HepG2 (cell line): ENCODE measurements around the gene KRT17. TPM values are rescaled to one million over a fixed set of nuclear protein-coding genes. Genes with fewer than 3 reads are reported as not detected.

ENCODE experiments used
- CHD4 ChIP-seq: fragments of 200-600 bp; sonication (generic); IDR thresholded peaks from 2 replicates; pipeline ENCODE4 v1.7.0; 2017; ENCODE audit warnings: mild to moderate bottlenecking, low read length, borderline replicate concordance
- FOXK1 ChIP-seq: sonication (generic); formaldehyde crosslinking; IDR thresholded peaks from 2 replicates; pipeline ENCODE4 v1.4.0; 2020; ENCODE audit warnings: low read depth, missing genetic modification reagents, borderline replicate concordance
- HDAC2 ChIP-seq: sonication (generic); formaldehyde crosslinking; IDR thresholded peaks from 2 replicates; pipeline ENCODE4 v1.4.0; 2020; ENCODE audit warnings: missing genetic modification reagents
- HNRNPLL ChIP-seq: fragments of 200-400 bp; formaldehyde crosslinking; IDR thresholded peaks from 2 replicates; pipeline ENCODE4 v1.6.1; 2017; ENCODE audit warnings: mild to moderate bottlenecking, low read depth, low read length; ENCODE audit not compliant: poor library complexity, severe bottlenecking
- KAT7 ChIP-seq: IDR thresholded peaks from 2 replicates; pipeline ENCODE4 v1.6.1; 2018; ENCODE audit warnings: borderline replicate concordance, missing compliant biosample characterization
- KLF13 ChIP-seq: sonication (generic); formaldehyde crosslinking; IDR thresholded peaks from 2 replicates; pipeline ENCODE4 v1.4.0; 2020; ENCODE audit warnings: mild to moderate bottlenecking, missing genetic modification reagents
- MAFG ChIP-seq: sonication (generic); formaldehyde crosslinking; IDR thresholded peaks from 2 replicates; pipeline ENCODE4 v1.5.1; 2020; ENCODE audit warnings: mild to moderate bottlenecking, missing genetic modification reagents
- MTA1 ChIP-seq: sonication (generic); formaldehyde crosslinking; IDR thresholded peaks from 2 replicates; pipeline ENCODE4 v1.4.0; 2020; ENCODE audit warnings: missing genetic modification reagents, mild to moderate bottlenecking, borderline replicate concordance
- PITX1 ChIP-seq: sonication (generic); formaldehyde crosslinking; IDR thresholded peaks from 2 replicates; pipeline ENCODE4 v1.5.1; 2020; ENCODE audit warnings: mild to moderate bottlenecking, missing genetic modification reagents
- RAD21 ChIP-seq: fragments of 450-650 bp; formaldehyde crosslinking; IDR thresholded peaks from 2 replicates; pipeline ENCODE4 v1.5.0; 2020; ENCODE audit warnings: mild to moderate bottlenecking
- REXO4 ChIP-seq: sonication (generic); formaldehyde crosslinking; IDR thresholded peaks from 2 replicates; pipeline ENCODE4 v1.8.0; 2022; ENCODE audit warnings: missing genetic modification reagents, mild to moderate bottlenecking, borderline replicate concordance
- ZNF451 ChIP-seq: sonication (generic); formaldehyde crosslinking; IDR thresholded peaks from 2 replicates; pipeline ENCODE4 v1.5.0; 2020; ENCODE audit warnings: mild to moderate bottlenecking, missing genetic modification reagents
- ZNF766 ChIP-seq: sonication (generic); formaldehyde crosslinking; IDR thresholded peaks from 2 replicates; pipeline ENCODE4 v1.5.0; 2020; ENCODE audit warnings: missing genetic modification reagents, borderline replicate concordance
- ZNF775 ChIP-seq: sonication (generic); formaldehyde crosslinking; IDR thresholded peaks from 2 replicates; pipeline ENCODE4 v1.4.0; 2020; ENCODE audit warnings: missing genetic modification reagents, mild to moderate bottlenecking, moderate library complexity, borderline replicate concordance
- ZNF850 ChIP-seq: sonication (generic); formaldehyde crosslinking; conservative IDR thresholded peaks from 2 replicates; pipeline ENCODE4 v1.9.0; 2021; ENCODE audit warnings: mild to moderate bottlenecking, missing genetic modification reagents
- polyA plus RNA-seq, 8 experiments: library from polyadenylated mRNA; depleted of rRNA in 3 of 8; stranded (reverse) in 7 of 8; unstranded in 1 of 8; fragments of >200 nt; fragmentation: Illumina TruSeq in 4 of 8; extraction: Trizol in 4 of 8; gene quantifications; 2 replicates each; pipeline versions ENCODE4 v1.2.1 to v1.2.3, GENCODE V29; 2011 to 2016; ENCODE audit warnings: low read depth in 4 of 8, missing spikeins in 1 of 8, mixed read lengths in 1 of 8; ENCODE audit not compliant: insufficient read depth in 1 of 8
- total RNA-seq, 5 experiments: library from RNA; depleted of rRNA; stranded (reverse); fragments of >200 nt; fragmentation: Illumina TruSeq; extraction: Trizol; gene quantifications; 2 replicates each; pipeline ENCODE4 v1.2.3, GENCODE V29; 2016; ENCODE audit warnings: low read depth in 1 of 5
- TF ChIP-seq, protein P1 (sequence below): fragments of 450-650 bp; IDR thresholded peaks from 2 replicates; pipeline ENCODE4 v1.6.1; 2017
- TF ChIP-seq, protein P2 (sequence below): sonication (generic); formaldehyde crosslinking; IDR thresholded peaks from 2 replicates; pipeline ENCODE4 v1.4.0; 2020; ENCODE audit warnings: missing genetic modification reagents, borderline replicate concordance
- TF ChIP-seq, protein P3 (sequence below): sonication (generic); formaldehyde crosslinking; IDR thresholded peaks from 2 replicates; pipeline ENCODE4 v1.4.0; 2020; ENCODE audit warnings: missing genetic modification reagents
- TF ChIP-seq, protein P4 (sequence below): sonication (generic); formaldehyde crosslinking; IDR thresholded peaks from 2 replicates; pipeline ENCODE4 v1.5.1; 2020; ENCODE audit warnings: mild to moderate bottlenecking, moderate library complexity, missing genetic modification reagents

The KRT17 gene
- total and polyA plus RNA-seq, 2 of the 13 experiments (the other 11 are each of a cell fraction or from before 2014, with no cell fraction given): 0.38 to 0.82 TPM

DNA sequence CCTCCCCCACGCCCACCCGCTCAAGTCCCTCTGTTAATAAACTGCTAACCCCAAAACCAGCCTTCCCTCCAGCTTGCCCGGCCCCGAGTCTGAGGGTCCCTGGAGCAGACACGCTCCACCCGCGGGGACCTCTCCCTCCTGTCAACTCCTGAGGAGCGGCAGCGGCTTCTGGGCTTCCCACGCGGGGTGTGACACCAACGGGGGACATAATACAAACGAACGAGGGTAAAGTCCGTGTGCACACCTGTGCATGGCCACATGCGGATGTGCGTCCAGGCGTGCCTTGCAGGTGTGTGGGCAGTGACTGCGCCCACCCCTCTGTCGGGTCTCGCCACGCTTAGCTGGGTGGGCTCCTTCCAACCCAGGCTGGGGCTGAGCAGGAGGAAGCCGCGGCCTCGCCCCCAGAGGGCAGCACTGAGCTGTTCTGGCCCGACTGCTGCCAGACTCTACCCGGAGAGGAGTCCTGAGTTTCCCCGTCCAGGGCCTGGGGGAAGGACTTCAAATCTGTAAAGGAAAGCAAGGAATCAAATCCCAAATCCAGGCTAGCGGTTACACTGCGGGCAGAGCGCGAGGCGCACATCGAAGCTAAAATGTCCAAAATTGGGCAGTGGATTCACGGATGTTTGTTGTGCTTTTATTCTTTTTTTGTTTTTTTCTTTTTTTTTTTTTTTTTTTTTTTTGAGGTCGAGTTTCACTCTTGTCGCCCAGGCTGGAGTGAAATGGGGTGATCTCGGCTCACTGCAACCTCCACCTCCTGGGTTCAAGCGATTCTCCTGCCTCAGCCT lies 24.2 kb upstream of the KRT17 start (continued):
- TF ChIP-seq HNRNPLL: peak; percentile 11
- 0 out of 2 replicates have a peak, but pooled peaks have one; percentile 28 for TF ChIP-seq MAFG (CRISPR knock-in tag)
- TF ChIP-seq CHD4: no peak
- TF ChIP-seq, protein P1, sequence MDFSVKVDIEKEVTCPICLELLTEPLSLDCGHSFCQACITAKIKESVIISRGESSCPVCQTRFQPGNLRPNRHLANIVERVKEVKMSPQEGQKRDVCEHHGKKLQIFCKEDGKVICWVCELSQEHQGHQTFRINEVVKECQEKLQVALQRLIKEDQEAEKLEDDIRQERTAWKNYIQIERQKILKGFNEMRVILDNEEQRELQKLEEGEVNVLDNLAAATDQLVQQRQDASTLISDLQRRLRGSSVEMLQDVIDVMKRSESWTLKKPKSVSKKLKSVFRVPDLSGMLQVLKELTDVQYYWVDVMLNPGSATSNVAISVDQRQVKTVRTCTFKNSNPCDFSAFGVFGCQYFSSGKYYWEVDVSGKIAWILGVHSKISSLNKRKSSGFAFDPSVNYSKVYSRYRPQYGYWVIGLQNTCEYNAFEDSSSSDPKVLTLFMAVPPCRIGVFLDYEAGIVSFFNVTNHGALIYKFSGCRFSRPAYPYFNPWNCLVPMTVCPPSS: no peak
- TF ChIP-seq ZNF850 (CRISPR knock-in tag): no peak
- TF ChIP-seq, protein P2, sequence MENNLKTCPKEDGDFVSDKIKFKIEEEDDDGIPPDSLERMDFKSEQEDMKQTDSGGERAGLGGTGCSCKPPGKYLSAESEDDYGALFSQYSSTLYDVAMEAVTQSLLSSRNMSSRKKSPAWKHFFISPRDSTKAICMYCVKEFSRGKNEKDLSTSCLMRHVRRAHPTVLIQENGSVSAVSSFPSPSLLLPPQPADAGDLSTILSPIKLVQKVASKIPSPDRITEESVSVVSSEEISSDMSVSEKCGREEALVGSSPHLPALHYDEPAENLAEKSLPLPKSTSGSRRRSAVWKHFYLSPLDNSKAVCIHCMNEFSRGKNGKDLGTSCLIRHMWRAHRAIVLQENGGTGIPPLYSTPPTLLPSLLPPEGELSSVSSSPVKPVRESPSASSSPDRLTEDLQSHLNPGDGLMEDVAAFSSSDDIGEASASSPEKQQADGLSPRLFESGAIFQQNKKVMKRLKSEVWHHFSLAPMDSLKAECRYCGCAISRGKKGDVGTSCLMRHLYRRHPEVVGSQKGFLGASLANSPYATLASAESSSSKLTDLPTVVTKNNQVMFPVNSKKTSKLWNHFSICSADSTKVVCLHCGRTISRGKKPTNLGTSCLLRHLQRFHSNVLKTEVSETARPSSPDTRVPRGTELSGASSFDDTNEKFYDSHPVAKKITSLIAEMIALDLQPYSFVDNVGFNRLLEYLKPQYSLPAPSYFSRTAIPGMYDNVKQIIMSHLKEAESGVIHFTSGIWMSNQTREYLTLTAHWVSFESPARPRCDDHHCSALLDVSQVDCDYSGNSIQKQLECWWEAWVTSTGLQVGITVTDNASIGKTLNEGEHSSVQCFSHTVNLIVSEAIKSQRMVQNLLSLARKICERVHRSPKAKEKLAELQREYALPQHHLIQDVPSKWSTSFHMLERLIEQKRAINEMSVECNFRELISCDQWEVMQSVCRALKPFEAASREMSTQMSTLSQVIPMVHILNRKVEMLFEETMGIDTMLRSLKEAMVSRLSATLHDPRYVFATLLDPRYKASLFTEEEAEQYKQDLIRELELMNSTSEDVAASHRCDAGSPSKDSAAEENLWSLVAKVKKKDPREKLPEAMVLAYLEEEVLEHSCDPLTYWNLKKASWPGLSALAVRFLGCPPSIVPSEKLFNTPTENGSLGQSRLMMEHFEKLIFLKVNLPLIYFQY (CRISPR knock-in tag): 0 out of 2 replicates have a peak, but pooled peaks have one; percentile 41
- TF ChIP-seq PITX1 (CRISPR knock-in tag): no peak
- TF ChIP-seq, protein P3, sequence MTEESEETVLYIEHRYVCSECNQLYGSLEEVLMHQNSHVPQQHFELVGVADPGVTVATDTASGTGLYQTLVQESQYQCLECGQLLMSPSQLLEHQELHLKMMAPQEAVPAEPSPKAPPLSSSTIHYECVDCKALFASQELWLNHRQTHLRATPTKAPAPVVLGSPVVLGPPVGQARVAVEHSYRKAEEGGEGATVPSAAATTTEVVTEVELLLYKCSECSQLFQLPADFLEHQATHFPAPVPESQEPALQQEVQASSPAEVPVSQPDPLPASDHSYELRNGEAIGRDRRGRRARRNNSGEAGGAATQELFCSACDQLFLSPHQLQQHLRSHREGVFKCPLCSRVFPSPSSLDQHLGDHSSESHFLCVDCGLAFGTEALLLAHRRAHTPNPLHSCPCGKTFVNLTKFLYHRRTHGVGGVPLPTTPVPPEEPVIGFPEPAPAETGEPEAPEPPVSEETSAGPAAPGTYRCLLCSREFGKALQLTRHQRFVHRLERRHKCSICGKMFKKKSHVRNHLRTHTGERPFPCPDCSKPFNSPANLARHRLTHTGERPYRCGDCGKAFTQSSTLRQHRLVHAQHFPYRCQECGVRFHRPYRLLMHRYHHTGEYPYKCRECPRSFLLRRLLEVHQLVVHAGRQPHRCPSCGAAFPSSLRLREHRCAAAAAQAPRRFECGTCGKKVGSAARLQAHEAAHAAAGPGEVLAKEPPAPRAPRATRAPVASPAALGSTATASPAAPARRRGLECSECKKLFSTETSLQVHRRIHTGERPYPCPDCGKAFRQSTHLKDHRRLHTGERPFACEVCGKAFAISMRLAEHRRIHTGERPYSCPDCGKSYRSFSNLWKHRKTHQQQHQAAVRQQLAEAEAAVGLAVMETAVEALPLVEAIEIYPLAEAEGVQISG (CRISPR knock-in tag): peak; percentile 64
- TF ChIP-seq REXO4: no peak
- TF ChIP-seq RAD21 (CRISPR knock-in tag): peak; percentile 83
- peak; percentile 63; the same call in 1 of the 2 replicates for TF ChIP-seq MTA1 (CRISPR knock-in tag)
- peak; percentile 56; the same call in 1 of the 2 replicates for TF ChIP-seq ZNF451 (CRISPR knock-in tag)
- no peak for TF ChIP-seq FOXK1
- no peak for TF ChIP-seq ZNF775 (CRISPR knock-in tag)
- 0 out of 2 replicates have a peak, but pooled peaks have one; percentile 82 for TF ChIP-seq KLF13 (CRISPR knock-in tag)
- no peak for TF ChIP-seq HDAC2 (CRISPR knock-in tag)
- TF ChIP-seq KAT7 (CRISPR knock-in tag): no peak
- TF ChIP-seq ZNF766 (CRISPR knock-in tag): 0 out of 2 replicates have a peak, but pooled peaks have one; percentile 35
- TF ChIP-seq, protein P4, sequence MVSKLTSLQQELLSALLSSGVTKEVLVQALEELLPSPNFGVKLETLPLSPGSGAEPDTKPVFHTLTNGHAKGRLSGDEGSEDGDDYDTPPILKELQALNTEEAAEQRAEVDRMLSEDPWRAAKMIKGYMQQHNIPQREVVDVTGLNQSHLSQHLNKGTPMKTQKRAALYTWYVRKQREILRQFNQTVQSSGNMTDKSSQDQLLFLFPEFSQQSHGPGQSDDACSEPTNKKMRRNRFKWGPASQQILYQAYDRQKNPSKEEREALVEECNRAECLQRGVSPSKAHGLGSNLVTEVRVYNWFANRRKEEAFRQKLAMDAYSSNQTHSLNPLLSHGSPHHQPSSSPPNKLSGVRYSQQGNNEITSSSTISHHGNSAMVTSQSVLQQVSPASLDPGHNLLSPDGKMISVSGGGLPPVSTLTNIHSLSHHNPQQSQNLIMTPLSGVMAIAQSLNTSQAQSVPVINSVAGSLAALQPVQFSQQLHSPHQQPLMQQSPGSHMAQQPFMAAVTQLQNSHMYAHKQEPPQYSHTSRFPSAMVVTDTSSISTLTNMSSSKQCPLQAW (CRISPR knock-in tag): peak; percentile 51; the same call in 1 of the 2 replicates
